Tracheal epithelial cell (primary cell): ENCODE measurements around the gene PPIP5K2. TPM values are rescaled to one million over a fixed set of nuclear protein-coding genes. Genes with fewer than 3 reads are reported as not detected.

Experiments used
- total RNA-seq: library from RNA; depleted of rRNA; stranded (reverse); fragments of >200 nt; gene quantifications from 2 replicates; pipeline ENCODE4 v1.2.1, GENCODE V29; 2014

PPIP5K2 gene
- 24.3 and 25.8 TPM in 2 replicates for total RNA-seq

GRCh38 chr5:103119765-103120606, at the start of gene PPIP5K2, which contains the start of gene GIN1:
Gene PPIP5K2 (plus strand): TSS chr5:103120301. CDS start chr5:103129590, 9,289 bp downstream.
Gene GIN1 (minus strand): TSS chr5:103120138. CDS start chr5:103108707, 11,431 bp downstream.

DNA sequence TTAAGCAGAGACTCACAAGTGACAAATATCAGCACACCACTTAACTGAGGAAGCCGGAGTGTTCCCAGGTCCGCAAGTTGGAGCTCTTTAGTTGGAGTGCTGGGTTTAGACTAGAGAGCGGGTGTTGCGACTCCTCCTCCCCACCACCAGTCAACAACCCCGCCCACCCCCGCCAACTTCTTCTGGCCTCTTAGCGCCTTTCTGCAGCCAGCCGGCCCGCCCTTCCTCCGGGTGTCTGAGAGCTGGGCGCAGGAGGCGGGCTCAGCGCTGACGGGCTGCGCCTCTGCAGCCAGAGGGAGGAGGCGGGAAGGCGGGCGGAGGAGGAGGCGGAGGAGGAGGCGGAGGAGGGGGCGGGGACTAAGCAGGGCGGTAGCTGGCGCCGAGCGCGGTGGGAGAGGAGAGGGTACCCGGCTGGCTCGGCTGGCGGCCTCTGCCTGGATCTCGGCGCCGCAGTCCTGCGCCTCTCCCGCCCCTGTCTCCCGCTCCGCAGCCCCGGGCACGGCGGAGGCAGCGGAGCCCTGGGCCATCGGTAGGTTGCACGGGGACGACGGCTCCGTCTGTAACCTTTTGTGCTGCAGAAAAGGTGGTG, 138.4 kb downstream of the PPIP5K2 start, which contains the start of gene MACIR:
MACIR (plus strand) TSS at position 396 of the 589 bp plus-strand sequence. CDS start 17,157 bp downstream, outside the sequence.

Other genes starting within 250 kb of the PPIP5K2 start
- 7.2 and 8.1 TPM in 2 replicates for gene GIN1, start 163 bp upstream of the PPIP5K2 start, total RNA-seq
- gene MACIR, start 138.5 kb downstream of the PPIP5K2 start, total RNA-seq = 11.5 and 12.5 TPM in 2 replicates